DND-41 (cell line): ENCODE results near the gene SART3.
"Not testable (repeated sequence)": the region's sequence is repeated elsewhere in the genome, so short reads cannot be mapped to it uniquely, and the experiment has no call there.

ENCODE experiments used
- ATAC-seq: fragments of 200-7000 bp; cut with Tn5 transposase; 3 replicates; pipeline ENCODE4 v1.9.1; 2021; ENCODE audit warnings: low read depth; ENCODE audit not compliant: insufficient read depth
- DNase-seq: peaks from one replicate; pipeline ENCODE4 v3.0.0-alpha.2; 2020
- H2AFZ ChIP-seq: 2 replicates; pipeline ENCODE4 v1.6.0; 2012; ENCODE audit warnings: low read depth, low read length
- H3K27ac ChIP-seq: 2 replicates; pipeline ENCODE4 v1.5.1; 2012; ENCODE audit warnings: low read length, inconsistent platforms
- H3K27me3 ChIP-seq: fragments of 200-600 bp; sonication (generic); 2 replicates; pipeline ENCODE4 v1.6.0; 2012; ENCODE audit warnings: low read length, mild to moderate bottlenecking, inconsistent platforms; ENCODE audit not compliant: insufficient read depth, poor library complexity
- H3K36me3 ChIP-seq: 2 replicates; pipeline ENCODE4 v1.5.1; 2012; ENCODE audit warnings: low read length, inconsistent platforms; ENCODE audit not compliant: insufficient read depth
- H3K4me1 ChIP-seq: 2 replicates; pipeline ENCODE4 v1.5.1; 2012; ENCODE audit warnings: mild to moderate bottlenecking, low read length; ENCODE audit not compliant: insufficient read depth
- H3K4me2 ChIP-seq: 2 replicates; pipeline ENCODE4 v1.6.0; 2012; ENCODE audit warnings: mild to moderate bottlenecking, moderate library complexity, low read length, inconsistent platforms; ENCODE audit not compliant: insufficient read depth
- H3K4me3 ChIP-seq, 2 experiments: fragments of 200-600 bp in 1 of 2; shearing (Covaris generic) in 1 of 2; 2 replicates each; pipeline ENCODE4 v1.5.1; 2012 to 2016; ENCODE audit warnings: inconsistent platforms in 2 of 2, low read length in 2 of 2, mild to moderate bottlenecking in 2 of 2, low read depth in 1 of 2, moderate library complexity in 1 of 2
- H3K79me2 ChIP-seq: 2 replicates; pipeline ENCODE4 v1.6.0; 2012; ENCODE audit warnings: low read length, inconsistent platforms; ENCODE audit not compliant: insufficient read depth
- H3K9ac ChIP-seq: 2 replicates; pipeline ENCODE4 v1.6.0; 2012; ENCODE audit warnings: low read depth, mild to moderate bottlenecking, inconsistent platforms, low read length, moderate library complexity
- H3K9me3 ChIP-seq: 2 replicates; pipeline ENCODE4 v1.5.1; 2012; ENCODE audit warnings: low read length, moderate library complexity, mild to moderate bottlenecking, inconsistent platforms; ENCODE audit not compliant: insufficient read depth, severe bottlenecking
- H4K20me1 ChIP-seq: 2 replicates; pipeline ENCODE4 v1.6.0; 2012; ENCODE audit warnings: low read length; ENCODE audit not compliant: insufficient read depth
- EZH2 ChIP-seq: IDR thresholded peaks from 3 replicates; pipeline ENCODE4 v1.6.1; 2012; ENCODE audit warnings: borderline replicate concordance, low read depth, mild to moderate bottlenecking, moderate library complexity, low read length, inconsistent platforms; ENCODE audit not compliant: severe bottlenecking
- TF ChIP-seq, protein P1 (sequence below): IDR thresholded peaks from 2 replicates; pipeline ENCODE4 v1.5.1; 2012; ENCODE audit warnings: borderline replicate concordance, low read length, moderate library complexity, mild to moderate bottlenecking; ENCODE audit not compliant: poor library complexity, severe bottlenecking; ENCODE audit errors: extremely low read depth

SART3 gene

DNA sequence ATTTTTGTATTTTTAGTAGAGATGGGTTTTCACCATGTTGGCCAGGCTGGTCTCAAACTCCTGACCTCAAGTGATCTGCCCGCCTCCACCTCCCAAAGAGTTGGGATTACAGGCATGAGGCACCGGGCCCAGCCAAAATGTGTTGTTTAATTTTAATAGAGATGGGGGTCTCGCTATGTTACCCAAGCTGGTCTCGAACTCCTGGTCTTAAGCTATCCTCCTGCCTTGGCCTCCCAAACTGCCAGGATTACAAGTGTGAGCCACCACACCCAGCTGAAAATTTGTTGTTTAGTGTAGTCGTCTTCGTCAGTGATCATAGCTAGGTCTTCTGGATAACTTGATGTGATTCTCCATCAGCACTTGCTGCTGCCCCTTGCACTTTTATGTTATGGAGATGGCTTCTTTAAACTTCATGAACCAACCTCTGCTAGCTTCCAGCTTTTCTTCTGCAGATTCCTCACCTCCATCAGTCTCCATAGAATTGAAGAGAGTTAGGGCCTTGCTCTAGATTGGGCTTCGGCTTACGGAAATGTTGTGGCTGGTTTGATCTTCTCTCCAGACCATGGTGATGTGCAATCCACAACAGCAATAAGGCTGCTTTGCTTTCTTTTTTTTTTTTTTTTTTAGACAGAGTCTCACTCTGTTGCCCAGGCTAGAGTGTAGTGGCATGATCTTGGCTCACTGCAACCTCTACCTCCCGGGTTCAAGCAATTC, 14.4 kb upstream of the SART3 start:
- H4K20me1 ChIP-seq, result no peaks in the 10 kb centered on the region
- ATAC-seq, result no peak
- no peak overlapping the region for H2AFZ ChIP-seq
- H3K79me2 ChIP-seq, result no peaks in the 10 kb centered on the region
- H3K4me1 ChIP-seq, result no peaks in the 10 kb centered on the region
- H3K9ac ChIP-seq, result no peak overlapping the region
- H3K27me3 ChIP-seq, result no peaks in the 10 kb centered on the region
- H3K36me3 ChIP-seq, result no peaks in the 10 kb centered on the region
- no peak overlapping the region for H3K4me3 ChIP-seq
- H3K4me2 ChIP-seq, result no peak overlapping the region
- no peak for DNase-seq
- H3K27ac ChIP-seq, result no peak overlapping the region
- no peak for TF ChIP-seq EZH2
- TF ChIP-seq, protein P1, sequence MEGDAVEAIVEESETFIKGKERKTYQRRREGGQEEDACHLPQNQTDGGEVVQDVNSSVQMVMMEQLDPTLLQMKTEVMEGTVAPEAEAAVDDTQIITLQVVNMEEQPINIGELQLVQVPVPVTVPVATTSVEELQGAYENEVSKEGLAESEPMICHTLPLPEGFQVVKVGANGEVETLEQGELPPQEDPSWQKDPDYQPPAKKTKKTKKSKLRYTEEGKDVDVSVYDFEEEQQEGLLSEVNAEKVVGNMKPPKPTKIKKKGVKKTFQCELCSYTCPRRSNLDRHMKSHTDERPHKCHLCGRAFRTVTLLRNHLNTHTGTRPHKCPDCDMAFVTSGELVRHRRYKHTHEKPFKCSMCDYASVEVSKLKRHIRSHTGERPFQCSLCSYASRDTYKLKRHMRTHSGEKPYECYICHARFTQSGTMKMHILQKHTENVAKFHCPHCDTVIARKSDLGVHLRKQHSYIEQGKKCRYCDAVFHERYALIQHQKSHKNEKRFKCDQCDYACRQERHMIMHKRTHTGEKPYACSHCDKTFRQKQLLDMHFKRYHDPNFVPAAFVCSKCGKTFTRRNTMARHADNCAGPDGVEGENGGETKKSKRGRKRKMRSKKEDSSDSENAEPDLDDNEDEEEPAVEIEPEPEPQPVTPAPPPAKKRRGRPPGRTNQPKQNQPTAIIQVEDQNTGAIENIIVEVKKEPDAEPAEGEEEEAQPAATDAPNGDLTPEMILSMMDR, result no peak
- no peaks in the 10 kb centered on the region for H3K9me3 ChIP-seq

DNA sequence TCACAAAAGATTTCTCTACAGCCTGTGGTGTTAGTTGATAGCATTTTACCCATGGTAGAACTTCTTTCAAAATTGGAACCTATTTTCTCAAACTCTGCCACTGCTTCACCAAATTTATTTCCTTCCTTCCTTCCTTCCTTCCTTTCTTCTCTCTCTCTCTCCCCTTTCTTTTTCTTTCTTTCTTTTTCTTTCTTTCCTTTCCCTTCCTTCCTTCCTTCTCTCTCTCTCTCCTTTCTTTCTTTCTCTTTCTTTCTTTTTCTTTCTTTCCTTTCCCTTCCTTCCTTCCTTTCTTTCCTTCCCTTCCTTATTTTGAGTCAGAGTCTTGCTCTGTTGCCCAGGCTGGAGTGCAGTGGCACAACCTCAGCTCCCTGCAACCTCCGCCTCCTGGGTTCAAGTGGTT, 13.3 kb upstream of the SART3 start:
- H3K27ac ChIP-seq, DNase-seq, H2AFZ ChIP-seq, H3K27me3 ChIP-seq, H3K79me2 ChIP-seq, ATAC-seq, H3K9me3 ChIP-seq, H3K4me3 ChIP-seq, H3K36me3 ChIP-seq, H3K4me1 ChIP-seq, H3K4me2 ChIP-seq, H3K9ac ChIP-seq, H4K20me1 ChIP-seq: not testable (repeated sequence)

DNA sequence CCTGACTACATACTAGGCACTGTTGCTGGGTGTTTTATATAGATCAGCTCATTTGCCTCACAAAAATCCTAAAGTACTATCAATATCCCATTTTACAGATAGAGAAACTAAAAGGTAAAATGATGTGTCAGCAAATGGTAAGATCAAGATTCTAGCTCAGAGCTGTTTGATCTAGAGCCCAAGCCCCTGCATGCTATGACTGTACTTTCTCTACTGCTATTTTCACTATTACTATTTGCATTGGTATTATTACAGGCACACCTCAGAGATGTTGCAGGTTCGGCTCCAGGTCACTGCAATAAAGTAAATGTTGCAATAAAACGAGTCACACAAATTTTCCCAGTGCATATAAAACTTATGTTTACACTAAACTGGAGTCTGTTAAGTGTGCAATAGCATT, 12.3 kb upstream of the SART3 start:
- no peak for TF ChIP-seq EZH2
- TF ChIP-seq, protein P1, result no peak
- ATAC-seq (no peak), DNase-seq (no peak)
- Histone ChIP-seq H3K36me3 (peaks cover 7% of the 10 kb centered on the region), H3K4me2 (no peak overlapping the region), H3K9me3 (no peaks in the 10 kb centered on the region), H2AFZ (no peak overlapping the region), H3K4me1 (no peaks in the 10 kb centered on the region), H3K4me3 (no peak overlapping the region), H4K20me1 (no peaks in the 10 kb centered on the region), H3K27ac (no peak overlapping the region), H3K27me3 (no peaks in the 10 kb centered on the region), H3K79me2 (no peaks in the 10 kb centered on the region), H3K9ac (no peak overlapping the region)

DNA sequence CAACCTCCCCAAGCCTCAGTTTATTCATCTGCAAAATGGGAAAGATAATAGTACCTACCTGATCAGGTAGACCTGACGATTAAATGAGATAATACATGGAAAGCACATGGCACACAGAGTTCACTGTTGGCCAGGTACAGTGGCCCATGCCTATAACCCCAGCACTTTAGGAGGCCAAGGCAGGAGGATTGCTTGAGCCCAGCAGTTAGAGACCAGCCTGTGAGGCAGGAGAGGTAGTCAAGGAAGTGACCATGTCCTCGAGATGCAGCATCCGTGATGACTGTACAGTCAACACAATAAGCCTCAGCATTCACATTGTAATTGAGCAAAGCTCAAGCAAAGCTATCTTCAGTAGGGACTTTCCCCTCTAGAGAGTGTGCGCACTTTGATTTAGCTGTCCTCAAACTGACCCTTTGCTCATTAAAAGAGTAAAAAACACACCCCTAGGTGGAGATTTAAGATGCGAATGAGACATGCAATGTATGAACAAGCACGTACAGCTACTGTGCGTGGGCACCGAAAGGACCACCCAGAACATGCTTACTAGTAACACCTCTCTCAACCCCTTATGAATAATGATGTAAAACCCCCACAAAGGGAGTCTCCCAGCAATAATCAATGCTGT, 11.3 kb upstream of the SART3 start:
- H2AFZ ChIP-seq, result no peak overlapping the region
- TF ChIP-seq EZH2, result no peak
- TF ChIP-seq, protein P1, result no peak
- no peak overlapping the region for H3K4me2 ChIP-seq
- ATAC-seq (no peak), DNase-seq (no peak)
- H3K79me2 ChIP-seq, result no peaks in the 10 kb centered on the region
- no peaks in the 10 kb centered on the region for H4K20me1 ChIP-seq
- no peaks in the 10 kb centered on the region for H3K9me3 ChIP-seq
- H3K4me3 ChIP-seq, result no peak overlapping the region
- H3K27ac ChIP-seq, result no peak overlapping the region
- H3K9ac ChIP-seq, result no peak overlapping the region
- H3K27me3 ChIP-seq, result no peaks in the 10 kb centered on the region
- H3K4me1 ChIP-seq, result no peaks in the 10 kb centered on the region
- peaks cover 18% of the 10 kb centered on the region for H3K36me3 ChIP-seq
